Lower leg skin (tissue), 4 donors: ENCODE results near the gene CFLAR. TPM values are rescaled to one million over a fixed set of nuclear protein-coding genes. Genes with fewer than 3 reads are reported as not detected.
"Not testable (repeated sequence)": the region's sequence is repeated elsewhere in the genome, so short reads cannot be mapped to it uniquely, and the experiment has no call there.

Experiments
- DNase-seq, 2 donors: peaks; one replicate each; pipeline ENCODE4 v3.0.0-alpha.2; 2019; ENCODE audit warnings: low spot score in 2 of 2
- H3K4me3 ChIP-seq: fragments of 200-600 bp; sonication (generic); 2 replicates; pipeline ENCODE4 v1.5.1; 2017; ENCODE audit warnings: mild to moderate bottlenecking, low read depth; ENCODE audit not compliant: poor library complexity, severe bottlenecking
- POLR2A ChIP-seq, 2 donors: fragments of 450-650 bp; IDR thresholded peaks; one replicate each; pipeline ENCODE4 v1.6.1; 2016 to 2017; ENCODE audit warnings: antibody characterized with exemption in 2 of 2, mild to moderate bottlenecking in 1 of 2, moderate library complexity in 1 of 2
- WGBS, 2 donors: methylation state at CpG; one replicate each; pipeline ENCODE4 v1.1.5; 2018; 5-methylcytosine and 5-hydroxymethylcytosine counted together
- intact Hi-C: fragments of 100-400 bp; cut with DNase I; formaldehyde crosslinking; loops from one replicate; pipeline ENCODE4 v1.15.0; 2023; ENCODE audit warnings: low total_unique reads
- total RNA-seq, 4 donors: library from RNA; depleted of rRNA; stranded (reverse); fragments of >200 nt; gene quantifications; one replicate each; pipeline ENCODE4 v1.1.0, GENCODE V29; 2016
- TF ChIP-seq, protein P1 (sequence below), 3 donors: fragments of 450-650 bp; IDR thresholded peaks; one replicate each; pipeline ENCODE4 v1.5.1; 2016; ENCODE audit warnings: antibody characterized with exemption in 3 of 3, mild to moderate bottlenecking in 3 of 3, moderate library complexity in 2 of 3

The CFLAR gene
- total RNA-seq, 4 donors from 2014 or later, result 136 to 163 (median 147) TPM

DNA sequence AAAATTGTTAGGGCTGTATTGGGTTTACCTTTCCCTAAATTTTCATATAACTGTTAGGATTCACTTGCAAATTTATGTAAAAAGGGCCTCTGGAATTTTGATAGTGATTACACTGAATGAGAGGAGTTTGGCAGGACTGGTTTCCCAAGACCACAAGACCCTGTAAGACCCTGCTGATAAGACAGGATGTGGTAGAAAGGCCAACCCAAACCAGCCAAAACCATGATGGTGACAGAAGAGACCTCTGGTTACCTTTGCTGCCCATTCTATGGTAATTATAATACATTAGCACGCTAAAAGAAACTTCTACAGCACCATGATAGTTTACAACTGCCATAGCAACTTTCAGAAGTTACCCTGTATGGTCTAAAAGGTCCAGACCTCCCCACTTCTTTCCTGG is 58.7 kb downstream of the CFLAR start:
- 52 to 60% methylated on average over 1 of the region's 1 CpG for WGBS, 2 donors
- no peak overlapping the region for H3K4me3 ChIP-seq
- no peak for DNase-seq
- intact Hi-C loops, result no loop called here
- TF ChIP-seq, protein P1, sequence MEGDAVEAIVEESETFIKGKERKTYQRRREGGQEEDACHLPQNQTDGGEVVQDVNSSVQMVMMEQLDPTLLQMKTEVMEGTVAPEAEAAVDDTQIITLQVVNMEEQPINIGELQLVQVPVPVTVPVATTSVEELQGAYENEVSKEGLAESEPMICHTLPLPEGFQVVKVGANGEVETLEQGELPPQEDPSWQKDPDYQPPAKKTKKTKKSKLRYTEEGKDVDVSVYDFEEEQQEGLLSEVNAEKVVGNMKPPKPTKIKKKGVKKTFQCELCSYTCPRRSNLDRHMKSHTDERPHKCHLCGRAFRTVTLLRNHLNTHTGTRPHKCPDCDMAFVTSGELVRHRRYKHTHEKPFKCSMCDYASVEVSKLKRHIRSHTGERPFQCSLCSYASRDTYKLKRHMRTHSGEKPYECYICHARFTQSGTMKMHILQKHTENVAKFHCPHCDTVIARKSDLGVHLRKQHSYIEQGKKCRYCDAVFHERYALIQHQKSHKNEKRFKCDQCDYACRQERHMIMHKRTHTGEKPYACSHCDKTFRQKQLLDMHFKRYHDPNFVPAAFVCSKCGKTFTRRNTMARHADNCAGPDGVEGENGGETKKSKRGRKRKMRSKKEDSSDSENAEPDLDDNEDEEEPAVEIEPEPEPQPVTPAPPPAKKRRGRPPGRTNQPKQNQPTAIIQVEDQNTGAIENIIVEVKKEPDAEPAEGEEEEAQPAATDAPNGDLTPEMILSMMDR (IDR thresholded peaks at IDR 0.05), result no peak
- TF ChIP-seq POLR2A (IDR thresholded peaks at IDR 0.05), result no peak

- no peak overlapping the region for H3K4me3 ChIP-seq
- WGBS, 2 donors, result 37 to 45% methylated on average over 6 of the region's 6 CpGs
- intact Hi-C loops, result no loop called here
- no peak for TF ChIP-seq POLR2A (IDR thresholded peaks at IDR 0.05)
- TF ChIP-seq, protein P1 (IDR thresholded peaks at IDR 0.05), result no peak
- DNase-seq, result no peak
Observed at GRCh38 chr2:201176081-201176481, 60.1 kb downstream of the CFLAR start.

- no peak overlapping the region for H3K4me3 ChIP-seq
- intact Hi-C loops, result no loop called here
- WGBS, 2 donors, result 60 to 63% methylated on average over 3 of the region's 3 CpGs
- TF ChIP-seq POLR2A (IDR thresholded peaks at IDR 0.05), result no peak
- TF ChIP-seq, protein P1 (IDR thresholded peaks at IDR 0.05), result no peak
- no peak for DNase-seq
Observed at GRCh38 chr2:201180010-201180409, 64.0 kb downstream of the CFLAR start.

DNA sequence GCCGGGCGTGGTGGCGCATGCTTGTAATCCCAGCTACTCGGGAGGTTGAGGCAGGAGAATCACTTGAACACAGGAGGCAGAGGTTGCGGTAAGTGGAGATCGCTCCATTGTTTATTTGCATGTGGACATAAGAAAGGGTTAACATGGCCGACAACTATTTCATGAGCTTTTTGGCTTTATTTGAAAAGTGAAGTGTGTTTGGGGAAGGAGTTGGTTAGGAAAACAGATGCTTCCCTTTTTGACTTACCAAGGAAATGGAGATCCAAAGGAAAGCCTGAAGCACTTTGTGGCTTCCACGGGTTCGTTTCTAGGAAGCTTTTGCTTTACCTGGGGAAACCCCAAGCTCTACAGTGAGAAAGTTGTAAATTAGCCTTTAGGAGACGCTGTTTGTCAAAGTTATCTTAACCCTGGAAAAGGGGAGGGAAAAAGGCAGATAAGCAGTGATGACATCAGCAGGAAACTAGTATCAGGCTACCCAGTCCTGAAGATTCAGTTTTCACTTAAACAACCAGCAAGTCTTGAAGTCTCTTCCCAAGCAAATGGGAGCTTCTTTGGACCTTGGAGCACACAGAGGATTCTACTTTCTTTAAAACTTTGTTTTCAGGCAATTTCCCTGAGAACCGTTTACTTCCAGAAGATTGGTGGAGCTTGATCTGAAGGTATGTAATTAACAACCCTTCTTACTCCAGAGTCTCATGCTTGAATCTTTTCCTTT is 66.8 kb downstream of the CFLAR start, which contains the start of gene CASP10:
TSS of gene CASP10 (plus strand) at position 492 of the 715 bp plus-strand sequence. CDS start 2,637 bp downstream, outside the sequence.
- intact Hi-C loops, result no loop called here
- TF ChIP-seq, protein P1 (IDR thresholded peaks at IDR 0.05), result no peak
- TF ChIP-seq POLR2A (IDR thresholded peaks at IDR 0.05), result no peak
- peak in 1 of 2 donors; percentile 20 for DNase-seq
- H3K4me3 ChIP-seq, result peak within 1 kb of the TSS; percentile 21
- 39% methylated on average over 11 of the region's 11 CpGs for WGBS, 2 donors

GRCh38 chr2:201183365-201183727 is 67.4 kb downstream of the CFLAR start:
- DNase-seq, result no peak
- TF ChIP-seq, protein P1 (IDR thresholded peaks at IDR 0.05), result no peak
- TF ChIP-seq POLR2A (IDR thresholded peaks at IDR 0.05), result no peak
- peak overlapping the region; percentile 21 for H3K4me3 ChIP-seq
- WGBS, 2 donors, result 12 to 16% methylated on average over 4 of the region's 4 CpGs
- intact Hi-C loops, result no loop called here

DNA sequence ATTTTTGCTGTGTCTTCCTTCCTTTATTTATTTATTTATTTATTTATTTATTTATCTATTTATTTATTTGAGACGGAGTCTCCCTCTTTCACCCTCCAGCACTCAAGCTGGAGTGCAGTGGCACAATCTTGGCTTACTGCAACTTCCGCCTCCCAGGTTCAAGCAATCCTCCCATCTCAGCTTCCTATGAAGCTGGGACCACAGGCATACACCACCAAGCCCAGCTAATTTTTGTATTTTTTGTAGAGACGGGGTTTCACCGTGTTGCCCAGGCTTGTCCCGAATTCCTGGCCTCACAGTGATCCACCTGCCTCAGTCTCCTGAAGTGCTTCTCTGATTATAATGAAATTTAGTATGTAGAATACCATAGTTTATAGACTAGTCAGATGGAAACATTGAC is 67.9 kb downstream of the CFLAR start:
- DNase-seq, H3K4me3 ChIP-seq, intact Hi-C loops: not testable (repeated sequence)
- WGBS, 2 donors, result 27 to 31% methylated on average over 5 of the region's 5 CpGs

DNA sequence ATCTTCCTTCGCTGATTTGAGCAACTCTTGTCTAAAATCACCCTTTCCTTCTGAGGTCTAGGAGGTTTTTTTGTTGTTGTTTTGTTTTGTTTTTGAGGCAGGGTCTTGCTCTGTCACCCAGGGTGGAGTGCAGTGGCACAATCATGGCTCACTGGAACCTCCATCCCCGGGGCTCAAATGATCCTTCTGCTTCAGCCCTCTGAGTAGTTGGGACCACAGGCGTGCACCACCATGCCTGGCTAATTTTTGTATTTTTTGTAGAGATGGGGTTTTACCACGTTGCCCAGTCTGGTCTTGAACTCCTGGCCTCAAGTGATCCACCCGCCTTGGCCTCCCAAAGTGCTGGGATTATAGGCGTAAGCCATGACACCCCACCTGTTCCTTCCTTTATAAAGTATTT is 68.3 kb downstream of the CFLAR start:
- intact Hi-C loops, H3K4me3 ChIP-seq, DNase-seq: not testable (repeated sequence)
- 62 to 69% methylated on average over 6 of the region's 6 CpGs for WGBS, 2 donors
